Sigmoid colon (tissue), 7 donors: ENCODE measurements around the gene TRIM41. TPM values are rescaled to one million over a fixed set of nuclear protein-coding genes. Genes with fewer than 3 reads are reported as not detected.

Source experiments
- DNase-seq: peaks from one replicate; pipeline ENCODE4 v3.0.0-alpha.2; 2019
- H3K27ac ChIP-seq, 4 donors: fragments of 200-600 bp; sonication (generic); one replicate each; pipeline ENCODE4 v1.5.1; 2016 to 2019; ENCODE audit warnings: mild to moderate bottlenecking in 1 of 4
- H3K27me3 ChIP-seq, 3 donors: fragments of 200-600 bp; sonication (generic); one replicate each; pipeline ENCODE4 v1.5.1; 2019; ENCODE audit warnings: mild to moderate bottlenecking in 1 of 3
- H3K36me3 ChIP-seq, 4 donors: fragments of 200-600 bp; sonication (generic); one replicate each; pipeline ENCODE4 v1.5.1; 2016 to 2019
- H3K4me1 ChIP-seq, 4 donors: fragments of 200-600 bp; sonication (generic); one replicate each; pipeline ENCODE4 v1.5.1; 2017 to 2019
- H3K4me3 ChIP-seq, 4 donors: fragments of 200-600 bp; sonication (generic); one replicate each; pipeline ENCODE4 v1.5.1; 2017 to 2019; ENCODE audit warnings: mild to moderate bottlenecking in 2 of 4, moderate library complexity in 1 of 4
- H3K9me3 ChIP-seq, 4 donors: fragments of 200-600 bp in 3 of 4; sonication (generic) in 3 of 4; one replicate each; pipeline versions ENCODE4 v1.5.1 to v1.6.1; 2013 to 2019
- EP300 ChIP-seq, 4 donors: sonication (generic); formaldehyde crosslinking; IDR thresholded peaks; one replicate each; pipeline ENCODE4 v1.6.1; 2017; ENCODE audit warnings: antibody characterized with exemption in 4 of 4
- POLR2A ChIP-seq, 2 donors: fragments of 450-650 bp; IDR thresholded peaks; one replicate each; pipeline ENCODE4 v1.6.1; 2016; ENCODE audit warnings: antibody characterized with exemption in 2 of 2, mild to moderate bottlenecking in 2 of 2, moderate library complexity in 2 of 2
- POLR2AphosphoS5 ChIP-seq, 4 donors: sonication (generic); formaldehyde crosslinking; IDR thresholded peaks; one replicate each; pipeline ENCODE4 v1.6.1; 2017; ENCODE audit warnings: antibody characterized with exemption in 4 of 4
- WGBS, 2 donors: extraction: QIAGEN DNeasy Blood & Tissue Kit; methylation state at CpG; one replicate each; pipeline ENCODE4 v1.1.7; 2013; 5-methylcytosine and 5-hydroxymethylcytosine counted together
- intact Hi-C: fragments of 100-400 bp; cut with DNase I; formaldehyde crosslinking; loops from one replicate; pipeline ENCODE4 v1.15.1; 2023
- polyA plus RNA-seq, 3 donors: library from polyadenylated mRNA; stranded (reverse); fragments of 200-250 nt; gene quantifications; one replicate each; pipeline ENCODE4 v1.2.3, GENCODE V29; 2013
- total RNA-seq, 4 donors: library from RNA; depleted of rRNA; stranded (reverse); fragments of >200 nt; gene quantifications; one replicate each; pipeline ENCODE4 v1.1.0, GENCODE V29; 2016
- TF ChIP-seq, protein P1 (sequence below), 4 experiments: fragments of 450-650 bp in 3 of 4; fragments of 200-600 bp in 1 of 4; IDR thresholded peaks; one replicate each; pipeline ENCODE4 v1.5.1; 2016 to 2019; ENCODE audit warnings: antibody characterized with exemption in 4 of 4, mild to moderate bottlenecking in 3 of 4, moderate library complexity in 2 of 4
- donor health status: healthy with polysubstance abuse.
- donor health status: Bipolar disorder and iron deficiency.
- donor health status: healthy.

Gene TRIM41
- total and polyA plus RNA-seq, 7 donors = 8.2 to 25.3 (median 14.1) TPM

DNA sequence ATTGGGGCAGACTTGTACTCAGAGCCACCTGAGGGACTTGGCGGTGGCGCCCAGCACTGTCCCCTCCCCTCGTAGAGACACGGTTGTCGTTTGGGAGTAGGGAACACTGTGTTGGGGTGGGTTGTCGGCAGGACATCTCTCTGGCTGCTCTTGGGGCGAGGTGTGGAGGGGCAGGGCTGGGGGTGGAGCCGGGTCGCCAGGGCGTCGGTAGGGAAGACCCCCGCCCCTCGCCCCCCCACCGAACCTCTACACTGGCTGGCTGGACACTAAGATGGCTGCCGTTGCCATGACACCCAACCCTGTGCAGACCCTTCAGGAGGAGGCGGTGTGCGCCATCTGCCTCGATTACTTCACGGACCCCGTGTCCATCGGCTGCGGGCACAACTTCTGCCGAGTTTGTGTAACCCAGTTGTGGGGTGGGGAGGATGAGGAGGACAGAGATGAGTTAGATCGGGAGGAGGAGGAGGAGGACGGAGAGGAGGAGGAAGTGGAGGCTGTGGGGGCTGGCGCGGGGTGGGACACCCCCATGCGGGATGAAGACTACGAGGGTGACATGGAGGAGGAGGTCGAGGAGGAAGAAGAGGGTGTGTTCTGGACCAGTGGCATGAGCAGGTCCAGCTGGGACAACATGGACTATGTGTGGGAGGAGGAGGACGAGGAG, 778 bp downstream of the TRIM41 start:
- TF ChIP-seq, protein P1, sequence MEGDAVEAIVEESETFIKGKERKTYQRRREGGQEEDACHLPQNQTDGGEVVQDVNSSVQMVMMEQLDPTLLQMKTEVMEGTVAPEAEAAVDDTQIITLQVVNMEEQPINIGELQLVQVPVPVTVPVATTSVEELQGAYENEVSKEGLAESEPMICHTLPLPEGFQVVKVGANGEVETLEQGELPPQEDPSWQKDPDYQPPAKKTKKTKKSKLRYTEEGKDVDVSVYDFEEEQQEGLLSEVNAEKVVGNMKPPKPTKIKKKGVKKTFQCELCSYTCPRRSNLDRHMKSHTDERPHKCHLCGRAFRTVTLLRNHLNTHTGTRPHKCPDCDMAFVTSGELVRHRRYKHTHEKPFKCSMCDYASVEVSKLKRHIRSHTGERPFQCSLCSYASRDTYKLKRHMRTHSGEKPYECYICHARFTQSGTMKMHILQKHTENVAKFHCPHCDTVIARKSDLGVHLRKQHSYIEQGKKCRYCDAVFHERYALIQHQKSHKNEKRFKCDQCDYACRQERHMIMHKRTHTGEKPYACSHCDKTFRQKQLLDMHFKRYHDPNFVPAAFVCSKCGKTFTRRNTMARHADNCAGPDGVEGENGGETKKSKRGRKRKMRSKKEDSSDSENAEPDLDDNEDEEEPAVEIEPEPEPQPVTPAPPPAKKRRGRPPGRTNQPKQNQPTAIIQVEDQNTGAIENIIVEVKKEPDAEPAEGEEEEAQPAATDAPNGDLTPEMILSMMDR (IDR thresholded peaks at IDR 0.05) = no peak
- TF ChIP-seq EP300 (IDR thresholded peaks at IDR 0.05) (no peak), POLR2A (IDR thresholded peaks at IDR 0.05) (no peak), POLR2AphosphoS5 (IDR thresholded peaks at IDR 0.05) (no peak)
- peak overlapping the region; percentile 61 to 80 (median 70) for H3K4me3 ChIP-seq
- peak overlapping the region; percentile 96 to 98 (median 96) for H3K27ac ChIP-seq
- intact Hi-C loops = loop anchor here (1.0 kb wide), 2 partner anchors 19 to 37 kb away; partner anchors contain the start of genes RACK1 and TRIM52
- WGBS, 2 donors = 1% methylated on average over 31 of the region's 31 CpGs
- H3K27me3 ChIP-seq = no peaks in the 10 kb centered on the region
- peaks cover 0 to 15% (median 0%) of the 10 kb centered on the region in 4 donors for H3K36me3 ChIP-seq
- peaks cover 4 to 27% (median 18%) of the 10 kb centered on the region in 4 donors for H3K4me1 ChIP-seq
- no peaks in the 10 kb centered on the region for H3K9me3 ChIP-seq
- peak; percentile 83 for DNase-seq

DNA sequence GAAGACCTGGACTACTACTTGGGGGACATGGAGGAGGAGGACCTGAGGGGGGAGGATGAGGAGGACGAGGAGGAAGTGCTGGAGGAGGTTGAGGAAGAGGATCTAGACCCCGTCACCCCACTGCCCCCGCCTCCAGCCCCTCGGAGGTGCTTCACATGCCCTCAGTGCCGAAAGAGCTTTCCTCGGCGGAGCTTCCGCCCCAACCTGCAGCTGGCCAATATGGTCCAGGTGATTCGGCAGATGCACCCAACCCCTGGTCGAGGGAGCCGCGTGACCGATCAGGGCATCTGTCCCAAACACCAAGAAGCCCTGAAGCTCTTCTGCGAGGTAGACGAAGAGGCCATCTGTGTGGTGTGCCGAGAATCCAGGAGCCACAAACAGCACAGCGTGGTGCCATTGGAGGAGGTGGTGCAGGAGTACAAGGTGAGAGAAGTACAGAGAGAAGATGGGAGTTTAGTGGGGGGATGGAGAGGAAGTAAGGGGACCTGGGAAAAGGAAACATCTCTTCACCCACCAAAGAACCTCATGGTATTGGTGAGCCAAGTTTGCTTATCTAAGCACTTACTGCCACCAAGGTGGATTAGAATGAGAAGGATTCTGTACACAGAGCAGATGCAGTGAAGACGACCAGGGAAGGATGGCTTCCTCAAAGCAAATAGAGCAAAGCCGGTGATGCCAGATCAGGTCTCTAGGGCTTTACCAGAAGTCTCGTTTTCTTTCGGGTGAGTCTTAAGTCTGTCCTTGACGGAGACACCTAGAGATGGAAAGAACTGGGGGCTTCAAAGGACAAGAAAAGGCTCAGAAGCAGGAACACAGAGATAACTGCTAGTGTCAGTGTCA, 1.5 kb downstream of the TRIM41 start:
- no peak for TF ChIP-seq POLR2A (IDR thresholded peaks at IDR 0.05)
- no peak for TF ChIP-seq POLR2AphosphoS5 (IDR thresholded peaks at IDR 0.05)
- TF ChIP-seq, protein P1 (IDR thresholded peaks at IDR 0.05) = no peak
- TF ChIP-seq EP300 (IDR thresholded peaks at IDR 0.05) = no peak
- intact Hi-C loops = no loop called here
- peak overlapping the region; percentile 61 to 80 (median 70) for H3K4me3 ChIP-seq
- peak overlapping the region; percentile 96 to 98 (median 96) for H3K27ac ChIP-seq
- peaks cover 0 to 15% (median 0%) of the 10 kb centered on the region in 4 donors for H3K36me3 ChIP-seq
- no peaks in the 10 kb centered on the region for H3K27me3 ChIP-seq
- 61 to 76% methylated on average over 22 of the region's 22 CpGs for WGBS, 2 donors
- H3K9me3 ChIP-seq = no peaks in the 10 kb centered on the region
- no peak for DNase-seq
- peaks cover 4 to 27% (median 18%) of the 10 kb centered on the region in 4 donors for H3K4me1 ChIP-seq

DNA sequence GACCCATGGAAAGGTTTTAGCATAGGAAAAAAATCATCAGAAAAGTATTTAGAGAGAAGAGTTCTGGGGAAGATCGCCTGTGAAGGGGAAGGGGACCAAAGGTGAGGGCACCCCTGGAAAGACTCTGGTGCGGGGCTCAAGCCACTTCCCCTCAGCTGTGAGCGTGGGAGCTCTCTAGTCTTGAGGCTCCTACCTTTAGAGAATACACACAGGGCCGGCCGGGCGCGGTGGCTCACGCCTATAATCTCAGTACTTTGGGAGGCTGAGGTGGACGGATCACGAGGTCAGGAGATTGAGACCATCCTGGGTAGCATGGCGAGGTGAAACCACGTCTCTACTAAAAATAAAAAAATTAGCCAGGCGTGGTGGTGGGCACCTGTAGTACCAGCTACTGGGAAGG, 6.9 kb downstream of the TRIM41 start:
- H3K27ac ChIP-seq = no peak overlapping the region
- peaks cover 14 to 62% (median 18%) of the 10 kb centered on the region in 4 donors for H3K36me3 ChIP-seq
- intact Hi-C loops = no loop called here
- TF ChIP-seq EP300 (IDR thresholded peaks at IDR 0.05) = no peak
- no peak for TF ChIP-seq POLR2AphosphoS5 (IDR thresholded peaks at IDR 0.05)
- no peak for TF ChIP-seq POLR2A (IDR thresholded peaks at IDR 0.05)
- TF ChIP-seq, protein P1 (IDR thresholded peaks at IDR 0.05) = no peak
- 89 to 94% methylated on average over 13 of the region's 13 CpGs for WGBS, 2 donors
- H3K4me1 ChIP-seq = peaks cover 0 to 7% (median 1%) of the 10 kb centered on the region in 4 donors
- H3K27me3 ChIP-seq = no peaks in the 10 kb centered on the region
- no peaks in the 10 kb centered on the region for H3K9me3 ChIP-seq
- DNase-seq = peak; percentile 58
- H3K4me3 ChIP-seq = no peak overlapping the region

DNA sequence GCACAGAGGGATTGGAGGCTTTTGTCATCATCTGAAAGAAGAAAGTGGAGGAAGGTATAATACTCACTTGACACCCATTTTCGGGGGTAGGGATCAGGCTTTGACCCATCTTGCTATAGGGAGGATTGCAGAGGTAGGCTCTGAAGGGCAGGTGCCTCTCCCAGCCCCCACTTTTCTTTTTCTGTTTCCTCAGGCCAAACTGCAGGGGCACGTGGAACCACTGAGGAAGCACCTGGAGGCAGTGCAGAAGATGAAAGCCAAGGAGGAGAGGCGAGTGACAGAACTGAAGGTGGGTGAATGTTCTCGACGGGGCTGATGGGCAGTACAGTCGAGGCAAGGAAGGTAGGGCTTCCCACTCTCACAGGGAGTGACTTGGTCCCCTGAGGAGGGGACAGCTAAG, 7.5 kb downstream of the TRIM41 start:
- Histone ChIP-seq H3K27me3 (no peaks in the 10 kb centered on the region), H3K4me1 (peaks cover 0 to under 1% (median 0%) of the 10 kb centered on the region in 4 donors), H3K9me3 (no peaks in the 10 kb centered on the region), H3K27ac (no peak overlapping the region), H3K36me3 (peaks cover 19 to 67% (median 23%) of the 10 kb centered on the region in 4 donors), H3K4me3 (no peak overlapping the region)
- intact Hi-C loops = no loop called here
- peak; percentile 38 for DNase-seq
- TF ChIP-seq POLR2AphosphoS5 (IDR thresholded peaks at IDR 0.05) (no peak), EP300 (IDR thresholded peaks at IDR 0.05) (no peak), POLR2A (IDR thresholded peaks at IDR 0.05) (no peak)
- TF ChIP-seq, protein P1 (IDR thresholded peaks at IDR 0.05) = no peak
- WGBS, 2 donors = 68 to 85% methylated on average over 6 of the region's 6 CpGs
